Panc1 (cell line): ENCODE results near the gene CRIP1. TPM values are rescaled to one million over a fixed set of nuclear protein-coding genes. Genes with fewer than 3 reads are reported as not detected.

ENCODE experiments used
- ATAC-seq: fragments of 200-7000 bp; cut with Tn5 transposase; 2 replicates; pipeline ENCODE4 v1.9.1; 2020; ENCODE audit warnings: mild to moderate bottlenecking, moderate library complexity
- BruUV-seq: library from RNA; stranded (reverse); fragments of 400-500 nt; replicated peaks from 2 replicates; lab custom pipeline; 2021; lab: Mats Ljungman, UMichigan
- CTCF ChIA-PET: fragments of 300-600 bp; sonication (Branson Sonifier 250); formaldehyde crosslinking; loops from one replicate; lab custom pipeline; 2022; ENCODE audit warnings: antibody characterized with exemption; lab: Charles Lee
- POLR2A ChIA-PET: fragments of 300-600 bp; sonication (Branson Sonifier 250); formaldehyde crosslinking; loops from one replicate; lab custom pipeline; 2022; ENCODE audit warnings: antibody characterized with exemption; lab: Charles Lee
- DNase-seq: peaks from one replicate; pipeline ENCODE4 v3.0.0-alpha.2; 2010; ENCODE audit warnings: low read depth, low spot score
- H3K27ac ChIP-seq: 2 replicates; pipeline ENCODE4 v1.5.1; 2011; ENCODE audit warnings: mild to moderate bottlenecking, low read length, inconsistent platforms
- H3K27me3 ChIP-seq: fragments of 200-500 bp; sonication (Bioruptor generic); 2 replicates; pipeline ENCODE4 v1.6.0; 2014; ENCODE audit warnings: low read length, inconsistent platforms; ENCODE audit not compliant: control insufficient read depth, insufficient read depth
- H3K36me3 ChIP-seq: fragments of 200-500 bp; sonication (Bioruptor generic); 2 replicates; pipeline ENCODE4 v1.5.1; 2014; ENCODE audit warnings: inconsistent platforms, mild to moderate bottlenecking, low read length, moderate library complexity; ENCODE audit not compliant: control insufficient read depth, insufficient read depth
- H3K4me1 ChIP-seq: 2 replicates; pipeline ENCODE4 v1.5.1; 2011; ENCODE audit warnings: inconsistent platforms, mild to moderate bottlenecking, low read length, moderate library complexity; ENCODE audit not compliant: control insufficient read depth, insufficient read depth
- H3K4me3 ChIP-seq, 2 experiments: 2 replicates each; pipeline ENCODE4 v1.5.1; 2011 to 2012; ENCODE audit warnings: low read depth in 2 of 2, low read length in 2 of 2, mild to moderate bottlenecking in 2 of 2, inconsistent platforms in 1 of 2, moderate library complexity in 1 of 2
- H3K9me3 ChIP-seq: fragments of 200-500 bp; sonication (Bioruptor generic); 2 replicates; pipeline ENCODE4 v1.5.1; 2014; ENCODE audit warnings: low read depth, mild to moderate bottlenecking, inconsistent platforms, low read length, moderate library complexity; ENCODE audit not compliant: control insufficient read depth, insufficient read depth
- CTCF ChIP-seq: fragments of 450-650 bp; IDR thresholded peaks from 2 replicates; pipeline ENCODE4 v1.5.1; 2017; ENCODE audit warnings: mild to moderate bottlenecking
- POLR2AphosphoS5 ChIP-seq: IDR thresholded peaks from 2 replicates; pipeline ENCODE4 v1.6.1; 2012; ENCODE audit warnings: mild to moderate bottlenecking, low read depth, low read length, moderate library complexity
- REST ChIP-seq, 2 experiments: IDR thresholded peaks; 2 replicates each; pipeline ENCODE4 v1.6.1; 2011 to 2012; ENCODE audit warnings: low read depth in 2 of 2, control low read depth in 1 of 2, low read length in 1 of 2, mild to moderate bottlenecking in 1 of 2, moderate library complexity in 1 of 2; ENCODE audit not compliant: insufficient read depth in 1 of 2
- SIN3A ChIP-seq: IDR thresholded peaks from 2 replicates; pipeline ENCODE4 v1.6.1; 2012; ENCODE audit warnings: low read depth, mild to moderate bottlenecking, low read length, moderate library complexity, borderline replicate concordance; ENCODE audit not compliant: insufficient read depth
- TCF7L2 ChIP-seq: IDR thresholded peaks from 2 replicates; pipeline ENCODE4 v1.6.1; 2011; ENCODE audit warnings: mild to moderate bottlenecking, low read depth, low read length, inconsistent platforms
- in situ Hi-C: cut with HindIII; loops from 2 replicates; pipeline ENCODE4 v1.10.0; 2016; ENCODE audit warnings: low sequenced_read_pairs, low pct_unique_long_range_greater_than_20kb
- intact Hi-C: fragments of 100-400 bp; cut with micrococcal nuclease; formaldehyde crosslinking; loops from one replicate; pipeline ENCODE4 v1.10.0; 2022; ENCODE audit not compliant: unreplicated experiment
- total RNA-seq: library from RNA; stranded (reverse); gene quantifications from one replicate; pipeline ENCODE4 v1.2.1, GENCODE V29; 2021; ENCODE audit not compliant: unreplicated experiment

The CRIP1 gene
- total RNA-seq, 1 experiment from 2014 or later: 1,056 TPM

- POLR2A ChIA-PET: no interaction called here
- ATAC-seq: no peak
- Histone ChIP-seq H3K4me1 (no peaks in the 10 kb centered on the region; the same call in 1 of the 2 replicates), H3K36me3 (no peaks in the 10 kb centered on the region), H3K27me3 (no peaks in the 10 kb centered on the region), H3K4me3 (no peak overlapping the region), H3K9me3 (no peaks in the 10 kb centered on the region), H3K27ac (no peak overlapping the region)
- intact Hi-C loops: no loop called here
- TF ChIP-seq SIN3A (no peak), TCF7L2 (no peak), POLR2AphosphoS5 (no peak), CTCF (no peak), REST (IDR thresholded peaks at IDR 0.05; ENCODE audit: insufficient read depth in 1 of 2, low read depth in 2 of 2, low read length in 1 of 2) (no peak)
- CTCF ChIA-PET: no interaction called here
- TSS peak; percentile 72 for BruUV-seq
- in situ Hi-C loops: no loop called here
- DNase-seq: no peak
Observed at GRCh38 chr14:105461903-105462302, 24.8 kb upstream of the CRIP1 start.

GRCh38 chr14:105464501-105464900, 22.2 kb upstream of the CRIP1 start:
- intact Hi-C loops: no loop called here

More at GRCh38 chr14:105464501-105464900, 22.2 kb upstream of the CRIP1 start:
- Histone ChIP-seq H3K36me3 (no peaks in the 10 kb centered on the region), H3K27me3 (no peaks in the 10 kb centered on the region), H3K9me3 (no peaks in the 10 kb centered on the region), H3K4me1 (peaks cover 16% of the 10 kb centered on the region), H3K4me3 (no peak overlapping the region), H3K27ac (no peak overlapping the region)
- no peak for DNase-seq
- BruUV-seq: no TSS peak
- POLR2A ChIA-PET: no interaction called here
- TF ChIP-seq SIN3A (no peak), REST (IDR thresholded peaks at IDR 0.05; ENCODE audit: insufficient read depth in 1 of 2, low read depth in 2 of 2, low read length in 1 of 2) (no peak), POLR2AphosphoS5 (no peak), CTCF (no peak), TCF7L2 (no peak)
- no peak for ATAC-seq
- CTCF ChIA-PET: no interaction called here
- in situ Hi-C loops: no loop called here
